Suprapubic skin (tissue), 3 donors: Measurements from ENCODE around the gene UGGT1.

Experiments used
- CTCF ChIP-seq, 2 donors: fragments of 200-600 bp in 1 of 2; fragments of 450-650 bp in 1 of 2; sonication (generic) in 1 of 2; IDR thresholded peaks; one replicate each; pipeline ENCODE4 v1.5.1; 2016 to 2019; ENCODE audit warnings: antibody characterized with exemption in 2 of 2, mild to moderate bottlenecking in 1 of 2, moderate library complexity in 1 of 2
- EP300 ChIP-seq: sonication (generic); formaldehyde crosslinking; IDR thresholded peaks from one replicate; pipeline ENCODE4 v1.6.1; 2017; ENCODE audit warnings: antibody characterized with exemption

GRCh38 chr2:128090945-128091725 lies at the start of gene UGGT1:
- TF ChIP-seq EP300 (no peak), CTCF (IDR thresholded peaks at IDR 0.05) (no peak)
